Bronchial epithelial cell (primary cell): ENCODE data around the gene PRRT1B. TPM values are rescaled to one million over a fixed set of nuclear protein-coding genes. Genes with fewer than 3 reads are reported as not detected.

Experiments
- DNase-seq: peaks from one replicate; pipeline ENCODE4 v3.0.0-alpha.2; 2010; ENCODE audit warnings: low read depth
- FAIRE-seq: peaks from 2 replicates; lab custom pipeline; 2011; peaks lifted over from hg19 to GRCh38; lab: Jason Lieb, UNC
- H3K27me3 ChIP-seq: 2 replicates; pipeline ENCODE4 v1.5.1; 2011; ENCODE audit warnings: low read length; ENCODE audit not compliant: control insufficient read depth, insufficient read depth
- H3K36me3 ChIP-seq: 2 replicates; pipeline ENCODE4 v1.5.1; 2011; ENCODE audit warnings: low read length; ENCODE audit not compliant: control insufficient read depth, insufficient read depth
- H3K4me3 ChIP-seq: 2 replicates; pipeline ENCODE4 v1.5.1; 2011; ENCODE audit warnings: mild to moderate bottlenecking, low read depth, low read length, control low read depth
- total RNA-seq: library from RNA; depleted of rRNA; stranded (reverse); fragments of >200 nt; gene quantifications from 2 replicates; pipeline ENCODE4 v1.2.1, GENCODE V29; 2014
- TF ChIP-seq, protein P1 (sequence below): IDR thresholded peaks from 2 replicates; pipeline ENCODE4 v1.5.1; 2011; ENCODE audit warnings: mild to moderate bottlenecking, moderate library complexity, low read length, control low read depth, inconsistent platforms; ENCODE audit not compliant: insufficient read depth, severe bottlenecking

Gene PRRT1B
- total RNA-seq, 1 donor from 2014 or later: not detected

- FAIRE-seq (no peak), DNase-seq (no peak)
- TF ChIP-seq, protein P1, sequence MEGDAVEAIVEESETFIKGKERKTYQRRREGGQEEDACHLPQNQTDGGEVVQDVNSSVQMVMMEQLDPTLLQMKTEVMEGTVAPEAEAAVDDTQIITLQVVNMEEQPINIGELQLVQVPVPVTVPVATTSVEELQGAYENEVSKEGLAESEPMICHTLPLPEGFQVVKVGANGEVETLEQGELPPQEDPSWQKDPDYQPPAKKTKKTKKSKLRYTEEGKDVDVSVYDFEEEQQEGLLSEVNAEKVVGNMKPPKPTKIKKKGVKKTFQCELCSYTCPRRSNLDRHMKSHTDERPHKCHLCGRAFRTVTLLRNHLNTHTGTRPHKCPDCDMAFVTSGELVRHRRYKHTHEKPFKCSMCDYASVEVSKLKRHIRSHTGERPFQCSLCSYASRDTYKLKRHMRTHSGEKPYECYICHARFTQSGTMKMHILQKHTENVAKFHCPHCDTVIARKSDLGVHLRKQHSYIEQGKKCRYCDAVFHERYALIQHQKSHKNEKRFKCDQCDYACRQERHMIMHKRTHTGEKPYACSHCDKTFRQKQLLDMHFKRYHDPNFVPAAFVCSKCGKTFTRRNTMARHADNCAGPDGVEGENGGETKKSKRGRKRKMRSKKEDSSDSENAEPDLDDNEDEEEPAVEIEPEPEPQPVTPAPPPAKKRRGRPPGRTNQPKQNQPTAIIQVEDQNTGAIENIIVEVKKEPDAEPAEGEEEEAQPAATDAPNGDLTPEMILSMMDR: no peak
- H3K36me3 ChIP-seq: peaks cover 25% of the 10 kb centered on the region
- no peaks in the 10 kb centered on the region for H3K27me3 ChIP-seq
- H3K4me3 ChIP-seq: no peak overlapping the region
Observed at GRCh38 chr9:131583337-131583645, 38.0 kb downstream of the PRRT1B start.

GRCh38 chr9:131583836-131584555 is 38.7 kb downstream of the PRRT1B start:
- FAIRE-seq: no peak
- H3K27me3 ChIP-seq: no peaks in the 10 kb centered on the region
- H3K4me3 ChIP-seq: no peak overlapping the region
- no peak for DNase-seq
- H3K36me3 ChIP-seq: peaks cover 31% of the 10 kb centered on the region
- TF ChIP-seq, protein P1: no peak

- TF ChIP-seq, protein P1: no peak
- no peaks in the 10 kb centered on the region for H3K27me3 ChIP-seq
- DNase-seq (no peak), FAIRE-seq (no peak)
- H3K36me3 ChIP-seq: peaks cover 30% of the 10 kb centered on the region
- H3K4me3 ChIP-seq: no peak overlapping the region
Observed at GRCh38 chr9:131584858-131585257, 39.5 kb downstream of the PRRT1B start.

DNA sequence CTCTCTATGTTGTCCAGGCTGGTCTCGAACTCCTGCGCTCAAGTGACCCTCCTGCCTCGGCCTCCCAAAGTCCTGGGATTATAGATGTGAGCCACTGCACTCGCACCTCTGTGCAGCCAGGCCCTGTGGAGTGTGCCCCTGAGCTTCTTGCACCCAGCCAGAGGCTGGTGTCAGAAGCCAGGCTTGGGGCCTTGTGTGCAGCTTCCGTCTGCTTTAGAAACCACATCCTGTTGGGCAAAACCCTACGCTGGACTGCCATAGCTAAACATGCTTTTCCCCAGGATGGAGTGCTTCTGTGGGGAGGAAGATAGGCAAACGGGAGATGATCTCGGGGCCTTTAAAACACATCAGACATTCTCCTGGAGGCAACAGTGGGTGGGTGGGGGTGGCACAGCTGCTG is 40.1 kb downstream of the PRRT1B start:
- Histone ChIP-seq H3K27me3 (no peaks in the 10 kb centered on the region), H3K36me3 (peaks cover 27% of the 10 kb centered on the region), H3K4me3 (no peak overlapping the region)
- no peak for DNase-seq
- no peak for FAIRE-seq
- TF ChIP-seq, protein P1: no peak

DNA sequence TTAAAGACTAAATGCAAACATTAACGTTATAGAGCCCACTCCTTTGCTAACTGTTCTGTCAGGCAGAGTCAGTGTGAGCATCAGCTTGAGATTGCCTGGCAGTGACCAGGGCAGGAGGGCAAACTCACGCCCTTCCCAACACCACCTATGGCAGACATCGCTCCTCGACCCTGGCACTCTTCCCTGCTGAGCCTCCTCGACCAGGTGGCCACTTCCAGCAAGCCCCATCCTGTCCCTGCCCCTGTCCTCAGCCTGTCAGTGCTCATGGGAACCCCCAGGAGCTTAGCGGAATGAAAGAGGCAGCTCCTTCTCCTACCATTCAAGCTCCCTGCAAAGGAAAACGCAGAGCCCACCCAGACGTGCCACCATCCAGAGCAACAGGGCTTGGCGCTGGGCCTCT is 42.0 kb downstream of the PRRT1B start:
- no peak overlapping the region for H3K4me3 ChIP-seq
- H3K27me3 ChIP-seq: no peaks in the 10 kb centered on the region
- H3K36me3 ChIP-seq: peaks cover 26% of the 10 kb centered on the region
- TF ChIP-seq, protein P1: no peak
- no peak for FAIRE-seq
- DNase-seq: no peak

- no peak overlapping the region for H3K4me3 ChIP-seq
- peaks cover 25% of the 10 kb centered on the region for H3K36me3 ChIP-seq
- no peaks in the 10 kb centered on the region for H3K27me3 ChIP-seq
- TF ChIP-seq, protein P1: no peak
- FAIRE-seq (no peak), DNase-seq (no peak)
Observed at GRCh38 chr9:131587906-131588305, 42.6 kb downstream of the PRRT1B start.
